K562 (cell line): ENCODE data around the gene CASP7. TPM values are rescaled to one million over a fixed set of nuclear protein-coding genes. Genes with fewer than 3 reads are reported as not detected.
A peak's percentile ranks its signal among the peaks of the same experiment; 100 is the strongest.

ENCODE experiments used
- ATAC-seq: fragments of 200-7000 bp; cut with Tn5 transposase; 3 replicates; pipeline ENCODE4 v1.9.1; 2020; ENCODE audit warnings: moderate library complexity
- BruUV-seq: library from RNA; stranded (reverse); fragments of 400-500 nt; replicated peaks from 2 replicates; lab custom pipeline; 2021; lab: Mats Ljungman, UMichigan
- CTCF ChIA-PET: fragments of 300-600 bp; formaldehyde crosslinking; extraction: SDS; loops from one replicate; lab custom pipeline; 2021; ENCODE audit warnings: low intra/inter-chr PET ratio; lab: Yijun Ruan, JAX
- POLR2A ChIA-PET: fragments of 300-600, 350-650 bp; sonication (Branson Sonifier 250); formaldehyde crosslinking; extraction: SDS; loops from one replicate; lab custom pipeline; 2021; ENCODE audit warnings: antibody characterized with exemption, inconsistent platforms; lab: Yijun Ruan, JAX
- DNase-seq, 4 experiments: peaks; one replicate each; pipeline versions ENCODE4 v3.0.0 to v3.0.0-alpha.2; 2011 to 2018; ENCODE audit warnings: low spot score in 3 of 4, mixed read lengths in 3 of 4; ENCODE audit errors: extremely low read depth in 1 of 4
- FAIRE-seq: peaks from 2 replicates; lab custom pipeline; 2011; peaks lifted over from hg19 to GRCh38; lab: Jason Lieb, UNC
- H2AFZ ChIP-seq: 2 replicates; pipeline ENCODE4 v1.6.0; 2011; ENCODE audit warnings: low read depth, low read length, control low read depth, inconsistent platforms
- H3K27ac ChIP-seq: fragments of 200-600 bp; 3 replicates; pipeline ENCODE4 v1.8.0; 2011; ENCODE audit warnings: low read depth, mild to moderate bottlenecking, control low read depth, inconsistent platforms, low read length, moderate library complexity, mixed read lengths; ENCODE audit errors: extremely low read depth
- H3K27me3 ChIP-seq, 2 experiments: fragments of 300-600 bp in 1 of 2; 2 replicates in 1 of 2; 3 replicates in 1 of 2; pipeline versions ENCODE4 v1.6.0 to v1.8.0; 2011; ENCODE audit warnings: inconsistent platforms in 2 of 2, low read length in 2 of 2, mild to moderate bottlenecking in 1 of 2, mixed read lengths in 1 of 2, moderate library complexity in 1 of 2; ENCODE audit not compliant: control insufficient read depth in 2 of 2, insufficient read depth in 2 of 2
- H3K36me3 ChIP-seq: fragments of 300-600 bp; 3 replicates; pipeline ENCODE4 v1.8.0; 2011; ENCODE audit warnings: mild to moderate bottlenecking, low read length, inconsistent platforms; ENCODE audit not compliant: control insufficient read depth, insufficient read depth
- H3K4me1 ChIP-seq, 2 experiments: fragments of 200-600 bp in 1 of 2; replicated peaks in 1 of 2; 2 replicates in 1 of 2; 3 replicates in 1 of 2; pipeline versions ENCODE4 v1.5.1 to v1.8.0; 2011; ENCODE audit warnings: inconsistent platforms in 2 of 2, low read length in 2 of 2, mild to moderate bottlenecking in 1 of 2, mixed read lengths in 1 of 2, moderate library complexity in 1 of 2; ENCODE audit not compliant: control insufficient read depth in 2 of 2, insufficient read depth in 2 of 2
- H3K4me2 ChIP-seq: 2 replicates; pipeline ENCODE4 v1.6.1; 2011; ENCODE audit warnings: low read length, control low read depth, inconsistent platforms, mixed read lengths; ENCODE audit not compliant: insufficient read depth
- H3K4me3 ChIP-seq: fragments of 200-600 bp; sonication (generic), shearing (Covaris generic); 2 replicates; pipeline ENCODE4 v1.5.1; 2016; ENCODE audit warnings: control low read depth, inconsistent platforms
- H3K79me2 ChIP-seq: fragments of 200-600 bp; 3 replicates; pipeline ENCODE4 v1.8.0; 2011; ENCODE audit warnings: low read length, inconsistent platforms; ENCODE audit not compliant: control insufficient read depth, insufficient read depth
- H3K9ac ChIP-seq, 2 experiments: 2 replicates each; pipeline versions ENCODE4 v1.6.0 to v1.6.1; 2011; ENCODE audit warnings: low read depth in 2 of 2, low read length in 2 of 2, control low read depth in 1 of 2, inconsistent platforms in 1 of 2, mild to moderate bottlenecking in 1 of 2, mixed read lengths in 1 of 2; ENCODE audit not compliant: insufficient read depth in 1 of 2
- H3K9me1 ChIP-seq: one replicate; pipeline ENCODE4 v1.6.0; 2011; ENCODE audit warnings: inconsistent platforms, mild to moderate bottlenecking, low read length, moderate library complexity; ENCODE audit not compliant: control insufficient read depth, insufficient read depth
- H3K9me3 ChIP-seq: replicated peaks from 2 replicates; pipeline ENCODE4 v1.5.1; 2011; ENCODE audit warnings: low read depth, low read length, inconsistent platforms; ENCODE audit not compliant: control insufficient read depth, insufficient read depth
- H4K20me1 ChIP-seq: replicated peaks from 2 replicates; pipeline ENCODE4 v1.6.1; 2011; ENCODE audit warnings: low read length, inconsistent platforms, mixed read lengths; ENCODE audit not compliant: control insufficient read depth, insufficient read depth
- E4F1 ChIP-seq: fragments of 250-450 bp; sonication (Bioruptor Pico); IDR thresholded peaks from 2 replicates; pipeline ENCODE4 v1.5.0; 2021; ENCODE audit warnings: mild to moderate bottlenecking, borderline replicate concordance
- GATAD2B ChIP-seq: fragments of 450-650 bp; IDR thresholded peaks from 2 replicates; pipeline ENCODE4 v1.6.1; 2017; ENCODE audit warnings: mild to moderate bottlenecking, borderline replicate concordance
- LEF1 ChIP-seq: fragments of 450-650 bp; IDR thresholded peaks from 2 replicates; pipeline ENCODE4 v1.6.1; 2016; ENCODE audit warnings: mild to moderate bottlenecking
- ZFP36 ChIP-seq: fragments of 150-350 bp; IDR thresholded peaks from 2 replicates; pipeline ENCODE4 v1.6.1; 2018; ENCODE audit warnings: low read length, low read depth; ENCODE audit not compliant: partially characterized antibody
- ZNF24 ChIP-seq: fragments of 450-650 bp; IDR thresholded peaks from 2 replicates; pipeline ENCODE4 v1.6.1; 2016
- ZNF280B ChIP-seq: fragments of 250-450 bp; sonication (Bioruptor Pico); IDR thresholded peaks from 2 replicates; pipeline ENCODE4 v1.5.1; 2021; ENCODE audit warnings: mild to moderate bottlenecking
- WGBS: fragments of 100-300 bp; shearing (Covaris generic); methylation state at CpG from one replicate; pipeline ENCODE4 v1.1.6; 2016; ENCODE audit warnings: low coverage, mixed read lengths; ENCODE audit not compliant: insufficient coverage; ENCODE audit errors: missing lambda C conversion rate; 5-methylcytosine and 5-hydroxymethylcytosine counted together
- in situ Hi-C: fragments of 300-500 bp; cut with MboI; formaldehyde crosslinking; loops from 4 replicates; pipeline ENCODE4 v1.15.0; 2018; ENCODE audit warnings: inconsistent platforms, mixed read lengths
- intact Hi-C: fragments of 100-400 bp; cut with micrococcal nuclease; formaldehyde crosslinking; loops from 2 replicates; pipeline ENCODE4 v1.14.2; 2022
- polyA plus RNA-seq, 8 experiments: library from polyadenylated mRNA; depleted of rRNA in 4 of 8; stranded (reverse) in 5 of 8; unstranded in 3 of 8; fragments of >200 nt; fragmentation: Nextera tagmentation in 2 of 8; fragmentation: Illumina TruSeq in 1 of 8; extraction: Ambion mirVana in 2 of 8; extraction: Trizol in 1 of 8; gene quantifications; 2 replicates each; pipeline versions ENCODE4 v1.2.1 to v1.2.3, GENCODE V29; 2011 to 2014; ENCODE audit warnings: inconsistent platforms in 1 of 8, missing spikeins in 1 of 8
- total RNA-seq, 7 experiments: library from RNA; depleted of rRNA in 6 of 7; stranded (reverse); fragments of >200 nt in 6 of 7; fragmentation: Illumina TruSeq in 2 of 7; extraction: Trizol in 2 of 7; gene quantifications; 2 replicates each; pipeline versions ENCODE4 v1.2.1 to v1.2.3, GENCODE V29; 2011 to 2021; ENCODE audit warnings: low replicate concordance in 1 of 7

The CASP7 gene
- total and polyA plus RNA-seq, 9 of the 15 experiments (the other 6 are each of a cell fraction or from before 2014, with no cell fraction given), result 2.2 to 23.3 (median 9.0) TPM

DNA sequence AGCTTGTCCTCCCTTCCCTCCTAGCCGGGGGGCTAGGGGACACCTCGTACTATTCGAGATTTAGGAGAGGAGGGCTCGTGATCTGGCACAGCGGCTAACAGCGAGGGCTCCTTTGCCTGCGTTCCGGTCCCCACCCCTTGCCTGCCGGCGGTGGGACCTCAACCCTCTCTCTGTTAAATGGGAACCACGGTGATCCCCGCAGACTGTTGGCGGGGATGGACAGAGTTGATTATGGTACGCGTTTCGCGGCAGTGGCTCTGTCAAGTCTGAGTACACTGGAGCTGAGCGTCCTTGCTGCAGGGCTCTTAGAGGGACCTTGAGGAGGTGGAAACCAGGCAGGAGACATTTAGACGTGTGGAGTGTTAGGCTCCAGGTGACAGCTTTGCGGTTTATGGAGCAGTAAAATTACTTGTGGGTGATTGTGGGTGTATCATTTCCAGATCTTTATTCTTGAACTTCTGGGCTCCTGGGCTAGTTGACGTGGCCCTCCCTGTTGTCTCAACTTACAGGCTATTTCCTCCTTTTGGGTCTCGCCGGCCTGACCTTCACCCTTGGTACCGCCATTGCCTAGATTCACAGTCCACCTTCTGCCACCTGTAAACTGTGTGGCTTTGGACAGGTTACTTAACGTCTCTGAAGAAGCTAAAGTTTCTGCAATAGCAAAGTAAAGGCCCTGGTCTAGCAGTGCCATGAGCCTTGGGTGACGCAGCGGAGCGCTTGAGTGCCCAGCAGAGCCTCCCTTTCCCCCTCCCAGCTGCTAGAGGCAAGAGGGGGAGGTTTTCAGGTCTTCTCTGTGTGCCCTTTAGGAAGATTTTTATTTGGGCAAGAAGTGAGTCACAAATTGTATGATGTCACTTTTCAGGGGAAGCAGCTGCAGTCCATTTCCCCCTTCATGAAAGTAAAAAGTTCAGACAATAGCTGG, 739 bp downstream of the CASP7 start:
- H3K9me1 ChIP-seq, result no peaks in the 10 kb centered on the region
- intact Hi-C loops (no loop called here), in situ Hi-C loops (no loop called here)
- no peaks in the 10 kb centered on the region for H3K36me3 ChIP-seq
- H3K79me2 ChIP-seq, result no peaks in the 10 kb centered on the region
- 15% methylated on average over 19 of the region's 28 CpGs for WGBS
- peak overlapping the region; percentile 46 to 85; a peak in 3 of 4 replicates for H3K9ac ChIP-seq
- peak overlapping the region; percentile 86 for H2AFZ ChIP-seq
- BruUV-seq, result TSS peak; percentile 53
- H3K27ac ChIP-seq, result no peak overlapping the region
- TF ChIP-seq ZNF24 (no peak), ZFP36 (peak; percentile 15), LEF1 (no peak), GATAD2B (no peak), ZNF280B (no peak), E4F1 (CRISPR knock-in tag) (no peak)
- peaks cover 2 to 12% of the 10 kb centered on the region in 2 experiments; a peak in 3 of 5 replicates for H3K27me3 ChIP-seq
- ChIA-PET POLR2A (no interaction called here), CTCF (no interaction called here)
- H3K9me3 ChIP-seq, result no peaks in the 10 kb centered on the region
- FAIRE-seq, result no peak
- DNase-seq, result peak in 3 of 4 experiments; percentile 5 to 21 (median 6)
- H3K4me1 ChIP-seq, result peaks cover 0 to 14% of the 10 kb centered on the region in 2 experiments; a peak in 3 of 5 replicates
- H4K20me1 ChIP-seq, result no peaks in the 10 kb centered on the region
- H3K4me2 ChIP-seq, result peak overlapping the region; percentile 83
- H3K4me3 ChIP-seq, result peak overlapping the region; percentile 60
- peak; percentile 57 for ATAC-seq
